Measurements from ENCODE around the gene SLC12A4. TPM values are rescaled to one million over a fixed set of nuclear protein-coding genes. Genes with fewer than 3 reads are reported as not detected.

Gene SLC12A4
- total RNA-seq, 2 experiments from 2014 or later = 15.1 to 17.7 TPM

DNA sequence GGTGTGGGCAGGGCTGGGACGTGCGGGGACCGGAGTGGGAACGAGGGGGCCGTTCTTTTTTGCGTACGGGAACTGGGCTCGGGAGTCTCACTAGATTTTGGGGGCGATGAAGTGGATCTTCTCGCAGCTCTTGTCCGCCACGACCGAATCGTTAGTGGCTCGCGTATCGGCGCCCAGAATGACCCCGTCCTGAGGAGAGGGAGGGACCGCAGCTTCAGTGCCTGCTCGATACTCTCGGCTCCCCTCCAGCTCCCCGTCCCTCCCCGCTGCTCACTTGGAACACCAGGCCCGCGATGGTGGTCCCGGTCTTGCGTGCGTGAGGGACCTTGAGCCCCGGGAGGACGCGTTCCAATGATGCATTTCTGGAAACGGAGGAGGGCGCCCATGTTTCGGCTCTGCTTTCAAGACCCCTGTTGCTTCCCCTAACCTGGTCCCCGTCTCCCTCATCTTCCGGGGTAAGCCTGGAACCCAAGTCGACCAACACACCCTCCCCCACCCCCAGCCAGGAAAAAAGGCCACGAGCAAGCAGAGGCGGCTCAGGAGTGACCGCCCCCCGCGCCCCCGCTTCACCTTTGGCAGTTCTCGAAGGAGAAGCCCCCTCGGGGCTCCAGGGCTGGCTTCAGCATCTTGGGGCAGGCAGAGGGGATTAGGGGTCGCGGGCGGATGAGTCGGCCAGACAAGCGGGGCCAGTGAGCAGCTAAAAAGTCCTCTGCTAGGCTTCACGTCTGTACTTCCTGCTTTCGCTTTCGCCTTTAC lies 32.1 kb downstream of the SLC12A4 start, which contains the start of gene PSMB10:
Gene PSMB10 (minus strand): TSS at position 727 of the 756 bp plus-strand sequence. CDS start 101 bp downstream, at position 626.
- ATAC-seq (ENCODE audit: poor library complexity) = peak; percentile 47
- Histone ChIP-seq H3K27ac (ENCODE audit: low read depth in 1 of 2, low read length in 2 of 2) (peak within 1 kb of the TSS; percentile 84 to 89), H3K4me1 (ENCODE audit: insufficient read depth, low read length) (peaks cover 54% of the 10 kb centered on the region), H3K9me3 (ENCODE audit: control insufficient read depth in 1 of 2, insufficient read depth in 1 of 2, low read length in 2 of 2) (no peaks in the 10 kb centered on the region), H3K27me3 (ENCODE audit: control insufficient read depth in 1 of 2, insufficient read depth in 2 of 2, low read length in 2 of 2) (no peaks in the 10 kb centered on the region), H3K36me3 (ENCODE audit: insufficient read depth, low read length) (peaks cover 33% of the 10 kb centered on the region), H3K4me3 (ENCODE audit: low read length) (peak within 1 kb of the TSS; percentile 96)
- intact Hi-C loops (cut with DNase I, micrococcal nuclease) = loop anchor here (1.0 to 5.0 kb wide), 7 partner anchors 32 to 106 kb away; partner anchors contain the start of genes SLC12A4 (in 2 of the 2), DDX28 (in 1 of the 2), DUS2 (in 1 of the 2) and NUTF2 (in 1 of the 2)
- Mint-ChIP-seq H3K9me3 (no peaks in the 10 kb centered on the region), H3K4me3 (peak within 1 kb of the TSS; percentile 98), H3K27ac (peak within 1 kb of the TSS; percentile 95), H3K27me3 (no peaks in the 10 kb centered on the region), H3K4me1 (ENCODE audit: low read depth) (peaks cover 40% of the 10 kb centered on the region), H3K36me3 (ENCODE audit: low read depth) (peaks cover 49% of the 10 kb centered on the region)
- CTCF ChIA-PET = interaction anchor here (1.0 to 2.7 kb wide), 6 partner anchors 52 to 415 kb away, joined by 3 to 10 read pairs (median 5); partner anchors contain the start of genes DDX28 and DUS2
- DNase-seq = peak in 11 of 14 experiments; percentile 10 to 73 (median 34)
- POLR2A ChIA-PET = interaction anchor here (0.7 to 3.8 kb wide), 47 partner anchors 8 to 455 kb away, joined by 3 to 44 read pairs (median 5); partner anchors contain the start of genes ACD, ATP6V0D1, CARMIL2 and CENPT
- TF ChIP-seq, protein P1, sequence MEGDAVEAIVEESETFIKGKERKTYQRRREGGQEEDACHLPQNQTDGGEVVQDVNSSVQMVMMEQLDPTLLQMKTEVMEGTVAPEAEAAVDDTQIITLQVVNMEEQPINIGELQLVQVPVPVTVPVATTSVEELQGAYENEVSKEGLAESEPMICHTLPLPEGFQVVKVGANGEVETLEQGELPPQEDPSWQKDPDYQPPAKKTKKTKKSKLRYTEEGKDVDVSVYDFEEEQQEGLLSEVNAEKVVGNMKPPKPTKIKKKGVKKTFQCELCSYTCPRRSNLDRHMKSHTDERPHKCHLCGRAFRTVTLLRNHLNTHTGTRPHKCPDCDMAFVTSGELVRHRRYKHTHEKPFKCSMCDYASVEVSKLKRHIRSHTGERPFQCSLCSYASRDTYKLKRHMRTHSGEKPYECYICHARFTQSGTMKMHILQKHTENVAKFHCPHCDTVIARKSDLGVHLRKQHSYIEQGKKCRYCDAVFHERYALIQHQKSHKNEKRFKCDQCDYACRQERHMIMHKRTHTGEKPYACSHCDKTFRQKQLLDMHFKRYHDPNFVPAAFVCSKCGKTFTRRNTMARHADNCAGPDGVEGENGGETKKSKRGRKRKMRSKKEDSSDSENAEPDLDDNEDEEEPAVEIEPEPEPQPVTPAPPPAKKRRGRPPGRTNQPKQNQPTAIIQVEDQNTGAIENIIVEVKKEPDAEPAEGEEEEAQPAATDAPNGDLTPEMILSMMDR (IDR thresholded peaks at IDR 0.05) = no peak

- TF ChIP-seq, protein P1 (IDR thresholded peaks at IDR 0.05) = no peak
- intact Hi-C loops (cut with DNase I, micrococcal nuclease) = loop anchor here (1.0 to 5.0 kb wide), 9 partner anchors 33 to 149 kb away; partner anchors contain the start of genes PSKH1 (in 2 of the 2), SLC12A4 (in 2 of the 2), DDX28 (in 1 of the 2) and DUS2 (in 1 of the 2)
- Histone ChIP-seq H3K4me1 (ENCODE audit: insufficient read depth, low read length) (peaks cover 48% of the 10 kb centered on the region), H3K27me3 (ENCODE audit: control insufficient read depth in 1 of 2, insufficient read depth in 2 of 2, low read length in 2 of 2) (no peaks in the 10 kb centered on the region), H3K9me3 (ENCODE audit: control insufficient read depth in 1 of 2, insufficient read depth in 1 of 2, low read length in 2 of 2) (no peaks in the 10 kb centered on the region), H3K4me3 (ENCODE audit: low read length) (peak overlapping the region; percentile 96), H3K36me3 (ENCODE audit: insufficient read depth, low read length) (peaks cover 34% of the 10 kb centered on the region), H3K27ac (ENCODE audit: low read depth in 1 of 2, low read length in 2 of 2) (peak overlapping the region; percentile 84 to 89)
- H3K4me1 Mint-ChIP-seq (ENCODE audit: low read depth) = peaks cover 38% of the 10 kb centered on the region
- peak overlapping the region; percentile 98 for H3K4me3 Mint-ChIP-seq
- H3K36me3 Mint-ChIP-seq (ENCODE audit: low read depth) = peaks cover 53% of the 10 kb centered on the region
- DNase-seq (peak; percentile 86 to 99 (median 94)), ATAC-seq (ENCODE audit: poor library complexity) (peak; percentile 91)
- H3K9me3 Mint-ChIP-seq = no peaks in the 10 kb centered on the region
- CTCF ChIA-PET = interaction anchor here (1.0 to 2.7 kb wide), 4 partner anchors 52 to 119 kb away, joined by 3 to 10 read pairs (median 8); partner anchors contain the start of genes DDX28 and DUS2
- H3K27me3 Mint-ChIP-seq = no peaks in the 10 kb centered on the region
- POLR2A ChIA-PET = interaction anchor here (0.6 to 3.8 kb wide), 46 partner anchors 9 to 454 kb away, joined by 3 to 44 read pairs (median 5); partner anchors contain the start of genes ACD, ATP6V0D1, CENPT and CTCF
- peak overlapping the region; percentile 95 for H3K27ac Mint-ChIP-seq
Observed at GRCh38 chr16:67935402-67936123, 32.9 kb downstream of the SLC12A4 start.

GRCh38 chr16:67935101-67935401 lies 33.4 kb downstream of the SLC12A4 start:
- peak overlapping the region; percentile 74 to 84 for H3K27ac ChIP-seq (ENCODE audit: low read depth in 1 of 2, low read length in 2 of 2)
- Mint-ChIP-seq H3K27ac (peak overlapping the region; percentile 95), H3K27me3 (no peaks in the 10 kb centered on the region), H3K4me1 (ENCODE audit: low read depth) (peaks cover 33% of the 10 kb centered on the region), H3K36me3 (ENCODE audit: low read depth) (peaks cover 53% of the 10 kb centered on the region), H3K9me3 (no peaks in the 10 kb centered on the region), H3K4me3 (peak overlapping the region; percentile 98)
- H3K27me3 ChIP-seq (ENCODE audit: control insufficient read depth in 1 of 2, insufficient read depth in 2 of 2, low read length in 2 of 2) = no peaks in the 10 kb centered on the region
- POLR2A ChIA-PET = interaction anchor here (0.6 to 3.8 kb wide), 42 partner anchors 9 to 454 kb away, joined by 3 to 44 read pairs (median 6); partner anchors contain the start of genes ACD, ATP6V0D1, CENPT and CTCF
- CTCF ChIA-PET = interaction anchor here (1.0 to 2.7 kb wide), 4 partner anchors 51 to 118 kb away, joined by 3 to 10 read pairs (median 8); partner anchors contain the start of genes DDX28 and DUS2
- H3K4me1 ChIP-seq (ENCODE audit: insufficient read depth, low read length) = peaks cover 43% of the 10 kb centered on the region
- intact Hi-C loops (cut with DNase I, micrococcal nuclease) = loop anchor here (2.0 to 5.0 kb wide), 4 partner anchors 42 to 150 kb away; partner anchors contain the start of genes PSKH1 (in 2 of the 2) and NFATC3 (in 1 of the 2)
- DNase-seq (no peak), ATAC-seq (ENCODE audit: poor library complexity) (no peak)
- TF ChIP-seq, protein P1 (IDR thresholded peaks at IDR 0.05) = no peak
- peak overlapping the region; percentile 96 for H3K4me3 ChIP-seq (ENCODE audit: low read length)
- no peaks in the 10 kb centered on the region for H3K9me3 ChIP-seq (ENCODE audit: control insufficient read depth in 1 of 2, insufficient read depth in 1 of 2, low read length in 2 of 2)
- H3K36me3 ChIP-seq (ENCODE audit: insufficient read depth, low read length) = peaks cover 39% of the 10 kb centered on the region
